Lower leg skin (tissue), 4 donors: ENCODE results near the gene PRR30. TPM values are rescaled to one million over a fixed set of nuclear protein-coding genes. Genes with fewer than 3 reads are reported as not detected.

Experiments used
- DNase-seq, 2 donors: peaks; one replicate each; pipeline ENCODE4 v3.0.0-alpha.2; 2019; ENCODE audit warnings: low spot score in 2 of 2
- H3K4me3 ChIP-seq: fragments of 200-600 bp; sonication (generic); 2 replicates; pipeline ENCODE4 v1.5.1; 2017; ENCODE audit warnings: mild to moderate bottlenecking, low read depth; ENCODE audit not compliant: poor library complexity, severe bottlenecking
- POLR2A ChIP-seq, 2 donors: fragments of 450-650 bp; IDR thresholded peaks; one replicate each; pipeline ENCODE4 v1.6.1; 2016 to 2017; ENCODE audit warnings: antibody characterized with exemption in 2 of 2, mild to moderate bottlenecking in 1 of 2, moderate library complexity in 1 of 2
- WGBS, 2 donors: methylation state at CpG; one replicate each; pipeline ENCODE4 v1.1.5; 2018; 5-methylcytosine and 5-hydroxymethylcytosine counted together
- intact Hi-C: fragments of 100-400 bp; cut with DNase I; formaldehyde crosslinking; loops from one replicate; pipeline ENCODE4 v1.15.0; 2023; ENCODE audit warnings: low total_unique reads
- total RNA-seq, 4 donors: library from RNA; depleted of rRNA; stranded (reverse); fragments of >200 nt; gene quantifications; one replicate each; pipeline ENCODE4 v1.1.0, GENCODE V29; 2016
- TF ChIP-seq, protein P1 (sequence below), 3 donors: fragments of 450-650 bp; IDR thresholded peaks; one replicate each; pipeline ENCODE4 v1.5.1; 2016; ENCODE audit warnings: antibody characterized with exemption in 3 of 3, mild to moderate bottlenecking in 3 of 3, moderate library complexity in 2 of 3

PRR30 gene
- total RNA-seq, 4 donors from 2014 or later: not detected

DNA sequence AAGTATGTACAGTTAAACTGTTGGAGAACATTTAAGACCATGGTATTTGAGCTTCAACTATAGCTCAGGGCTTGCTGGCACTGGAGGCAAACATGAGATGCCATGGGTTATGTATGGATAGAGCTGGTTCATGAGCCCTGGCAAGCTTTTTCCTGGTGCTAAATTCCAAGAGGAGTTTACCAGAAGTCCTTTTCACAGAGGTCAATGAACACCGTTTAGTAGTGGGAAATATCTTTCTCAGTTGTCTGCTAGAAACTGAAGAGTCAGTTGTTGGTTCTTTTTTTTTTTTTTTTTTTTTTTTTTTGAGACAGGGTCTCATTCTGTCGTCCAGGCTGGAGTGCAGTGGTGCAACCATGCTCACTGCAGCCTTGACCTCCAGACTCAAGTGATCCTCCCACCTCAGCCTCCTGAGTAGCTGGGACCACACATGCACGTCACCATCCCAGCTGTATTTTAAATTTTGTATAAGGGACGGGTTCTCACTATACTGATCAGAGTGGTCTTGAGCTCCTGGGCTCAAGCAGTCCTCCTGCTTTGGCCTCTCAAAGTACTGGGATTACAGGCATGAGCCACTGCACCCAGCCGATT is 51.3 kb downstream of the PRR30 start:
- no peak overlapping the region for H3K4me3 ChIP-seq
- WGBS, 2 donors: 85 to 95% methylated on average over 5 of the region's 5 CpGs
- no peak for DNase-seq
- intact Hi-C loops: no loop called here
- TF ChIP-seq, protein P1, sequence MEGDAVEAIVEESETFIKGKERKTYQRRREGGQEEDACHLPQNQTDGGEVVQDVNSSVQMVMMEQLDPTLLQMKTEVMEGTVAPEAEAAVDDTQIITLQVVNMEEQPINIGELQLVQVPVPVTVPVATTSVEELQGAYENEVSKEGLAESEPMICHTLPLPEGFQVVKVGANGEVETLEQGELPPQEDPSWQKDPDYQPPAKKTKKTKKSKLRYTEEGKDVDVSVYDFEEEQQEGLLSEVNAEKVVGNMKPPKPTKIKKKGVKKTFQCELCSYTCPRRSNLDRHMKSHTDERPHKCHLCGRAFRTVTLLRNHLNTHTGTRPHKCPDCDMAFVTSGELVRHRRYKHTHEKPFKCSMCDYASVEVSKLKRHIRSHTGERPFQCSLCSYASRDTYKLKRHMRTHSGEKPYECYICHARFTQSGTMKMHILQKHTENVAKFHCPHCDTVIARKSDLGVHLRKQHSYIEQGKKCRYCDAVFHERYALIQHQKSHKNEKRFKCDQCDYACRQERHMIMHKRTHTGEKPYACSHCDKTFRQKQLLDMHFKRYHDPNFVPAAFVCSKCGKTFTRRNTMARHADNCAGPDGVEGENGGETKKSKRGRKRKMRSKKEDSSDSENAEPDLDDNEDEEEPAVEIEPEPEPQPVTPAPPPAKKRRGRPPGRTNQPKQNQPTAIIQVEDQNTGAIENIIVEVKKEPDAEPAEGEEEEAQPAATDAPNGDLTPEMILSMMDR (IDR thresholded peaks at IDR 0.05): no peak
- TF ChIP-seq POLR2A (IDR thresholded peaks at IDR 0.05): no peak

Other genes with a start within 250 kb of the PRR30 start
- gene MAPRE3, start 168.8 kb downstream of the PRR30 start, total RNA-seq: 10 to 100 TPM; 23.8 to 63.6 (median 35.7) TPM
- gene TMEM214, start 106.4 kb downstream of the PRR30 start, total RNA-seq: 10 to 100 TPM; 30.3 to 43.9 (median 32.0) TPM
- gene AGBL5, start 87.7 kb downstream of the PRR30 start, total RNA-seq: 10 to 100 TPM in 3 of 4 donors, 1 to 10 TPM in 1; 9.4 to 17.0 (median 16.4) TPM
- gene OST4, start 67.8 kb downstream of the PRR30 start, total RNA-seq: 100 to 1,000 TPM; 144 to 236 (median 195) TPM
- 10 to 100 TPM in 1 of 4 donors, 1 to 10 TPM in 3; 3.6 to 17.9 (median 7.9) TPM for gene EMILIN1, start 60.8 kb downstream of the PRR30 start, total RNA-seq
- gene KHK, start 52.6 kb downstream of the PRR30 start, total RNA-seq: 10 to 100 TPM in 1 of 4 donors, 1 to 10 TPM in 3; 2.5 to 10.4 (median 3.3) TPM
- gene CGREF1, start 20.3 kb downstream of the PRR30 start, total RNA-seq: 1 to 10 TPM in 1 of 4 donors, under 1 TPM in 3; 0.34 to 2.1 (median 0.48) TPM
- gene ABHD1, start 15.6 kb downstream of the PRR30 start, total RNA-seq: under 1 TPM in 2 of 4 donors, not detected in 2; 0.57 to 0.94 TPM
- gene PREB, start 4.8 kb downstream of the PRR30 start, total RNA-seq: 10 to 100 TPM; 41.2 to 76.5 (median 53.5) TPM
- gene TCF23, start 9.6 kb upstream of the PRR30 start, total RNA-seq: not detected
- 100 to 1,000 TPM; 107 to 121 (median 114) TPM for gene ATRAID, start 72.6 kb upstream of the PRR30 start, total RNA-seq
- 10 to 100 TPM; 11.6 to 24.6 (median 17.0) TPM for gene SLC5A6, start 72.9 kb upstream of the PRR30 start, total RNA-seq
- 10 to 100 TPM in 3 of 4 donors, 1 to 10 TPM in 1; 9.0 to 28.8 (median 17.4) TPM for gene CAD, start 78.0 kb upstream of the PRR30 start, total RNA-seq
- gene SLC30A3, start 123.6 kb upstream of the PRR30 start, total RNA-seq: under 1 TPM in 1 of 4 donors, not detected in 3; 0.15 TPM
- not detected for gene DNAJC5G, start 136.0 kb upstream of the PRR30 start, total RNA-seq
- not detected for gene TRIM54, start 143.0 kb upstream of the PRR30 start, total RNA-seq
- gene UCN, start 169.0 kb upstream of the PRR30 start, total RNA-seq: 1 to 10 TPM in 2 of 4 donors, under 1 TPM in 1, not detected in 1; 0.84 to 8.8 (median 1.3) TPM
- 10 to 100 TPM; 27.2 to 44.8 (median 37.0) TPM for gene MPV17, start 183.7 kb upstream of the PRR30 start, total RNA-seq
- gene GTF3C2, start 217.4 kb upstream of the PRR30 start, total RNA-seq: 100 to 1,000 TPM in 1 of 4 donors, 10 to 100 TPM in 3; 54.3 to 125 (median 62.9) TPM
- 10 to 100 TPM; 49.3 to 64.3 (median 57.2) TPM for gene EIF2B4, start 230.9 kb upstream of the PRR30 start, total RNA-seq
- 100 to 1,000 TPM in 1 of 4 donors, 10 to 100 TPM in 3; 72.3 to 101 (median 80.2) TPM for gene SNX17, start 231.2 kb upstream of the PRR30 start, total RNA-seq
- gene ZNF513, start 241.3 kb upstream of the PRR30 start, total RNA-seq: 10 to 100 TPM in 3 of 4 donors, 1 to 10 TPM in 1; 8.3 to 14.9 (median 11.5) TPM